HepG2 (cell line): ENCODE results near the gene OSM. TPM values are rescaled to one million over a fixed set of nuclear protein-coding genes. Genes with fewer than 3 reads are reported as not detected.

Experiments used
- BHLHE40 ChIP-seq: IDR thresholded peaks from 2 replicates; pipeline ENCODE4 v1.6.1; 2011; ENCODE audit warnings: low read length, improper control_type of control experiment
- CSRNP2 ChIP-seq: sonication (generic); formaldehyde crosslinking; conservative IDR thresholded peaks from 2 replicates; pipeline ENCODE4 v1.8.0; 2022; ENCODE audit warnings: low read depth, missing genetic modification reagents
- GMEB2 ChIP-seq: IDR thresholded peaks from 2 replicates; pipeline ENCODE4 v1.6.1; 2016; ENCODE audit warnings: missing biosample characterization, missing genetic modification reagents, low read depth
- HOMEZ ChIP-seq: IDR thresholded peaks from 2 replicates; pipeline ENCODE4 v1.6.1; 2016; ENCODE audit warnings: low read depth
- KLF6 ChIP-seq: IDR thresholded peaks from 2 replicates; pipeline ENCODE4 v1.8.0; 2016; ENCODE audit warnings: missing biosample characterization, missing genetic modification reagents
- MIER2 ChIP-seq: IDR thresholded peaks from 2 replicates; pipeline ENCODE4 v1.6.1; 2016; ENCODE audit warnings: missing biosample characterization, missing genetic modification reagents
- MNT ChIP-seq: fragments of 450-650 bp; IDR thresholded peaks from 2 replicates; pipeline ENCODE4 v1.6.1; 2016
- THAP7 ChIP-seq: sonication (generic); formaldehyde crosslinking; IDR thresholded peaks from 2 replicates; pipeline ENCODE4 v1.8.1; 2023; ENCODE audit warnings: mild to moderate bottlenecking, missing genetic modification reagents
- ZFP36L1 ChIP-seq: sonication (generic); formaldehyde crosslinking; IDR thresholded peaks from 2 replicates; pipeline ENCODE4 v1.8.0; 2022; ENCODE audit warnings: mild to moderate bottlenecking, missing genetic modification reagents, moderate library complexity
- ZMAT3 ChIP-seq: sonication (generic); formaldehyde crosslinking; conservative IDR thresholded peaks from 2 replicates; pipeline ENCODE4 v1.7.0; 2021; ENCODE audit warnings: missing genetic modification reagents
- ZNF143 ChIP-seq: sonication (generic); formaldehyde crosslinking; IDR thresholded peaks from 2 replicates; pipeline ENCODE4 v1.4.0; 2020; ENCODE audit warnings: missing genetic modification reagents
- ZNF263 ChIP-seq: sonication (generic); formaldehyde crosslinking; IDR thresholded peaks from 2 replicates; pipeline ENCODE4 v1.4.0; 2020; ENCODE audit warnings: missing genetic modification reagents
- ZNF687 ChIP-seq: sonication (generic); formaldehyde crosslinking; IDR thresholded peaks from 2 replicates; pipeline ENCODE4 v1.5.1; 2020; ENCODE audit warnings: mild to moderate bottlenecking, missing genetic modification reagents, moderate library complexity
- ZNF747 ChIP-seq: sonication (generic); formaldehyde crosslinking; IDR thresholded peaks from 2 replicates; pipeline ENCODE4 v1.8.1; 2023; ENCODE audit warnings: missing genetic modification reagents, mild to moderate bottlenecking, borderline replicate concordance
- ZNF784 ChIP-seq: sonication (generic); formaldehyde crosslinking; IDR thresholded peaks from 2 replicates; pipeline ENCODE4 v1.5.1; 2020; ENCODE audit warnings: missing genetic modification reagents, mild to moderate bottlenecking, borderline replicate concordance
- polyA plus RNA-seq, 8 experiments: library from polyadenylated mRNA; depleted of rRNA in 3 of 8; stranded (reverse) in 7 of 8; unstranded in 1 of 8; fragments of >200 nt; fragmentation: Illumina TruSeq in 4 of 8; extraction: Trizol in 4 of 8; gene quantifications; 2 replicates each; pipeline versions ENCODE4 v1.2.1 to v1.2.3, GENCODE V29; 2011 to 2016; ENCODE audit warnings: low read depth in 4 of 8, missing spikeins in 1 of 8, mixed read lengths in 1 of 8; ENCODE audit not compliant: insufficient read depth in 1 of 8
- total RNA-seq, 5 experiments: library from RNA; depleted of rRNA; stranded (reverse); fragments of >200 nt; fragmentation: Illumina TruSeq; extraction: Trizol; gene quantifications; 2 replicates each; pipeline ENCODE4 v1.2.3, GENCODE V29; 2016; ENCODE audit warnings: low read depth in 1 of 5

Gene OSM
- total and polyA plus RNA-seq, 2 of the 13 experiments (the other 11 are each of a cell fraction or from before 2014, with no cell fraction given) = not detected

GRCh38 chr22:30217698-30218560 is 48.7 kb downstream of the OSM start (continued):
- TF ChIP-seq HOMEZ (CRISPR knock-in tag) (no peak), ZNF687 (CRISPR knock-in tag) (peak; percentile 60), MNT (0 out of 2 replicates have a peak, but pooled peaks have one; percentile 11), ZNF263 (CRISPR knock-in tag) (no peak), ZNF784 (CRISPR knock-in tag) (no peak), KLF6 (CRISPR knock-in tag) (no peak), CSRNP2 (CRISPR knock-in tag) (no peak), MIER2 (CRISPR knock-in tag) (no peak), ZNF747 (no peak), ZMAT3 (no peak), THAP7 (no peak), BHLHE40 (no peak), ZFP36L1 (CRISPR knock-in tag) (no peak), ZNF143 (no peak), GMEB2 (CRISPR knock-in tag) (no peak)
